MM.1S (cell line): Measurements from ENCODE around the gene TRPM8.

Experiments used
- EZH2phosphoT487 ChIP-seq: fragments of 300-600 bp; sonication (generic); IDR thresholded peaks from 2 replicates; pipeline ENCODE4 v1.6.1; 2018; ENCODE audit warnings: antibody characterized with exemption, low read length
- TF ChIP-seq, protein P1 (sequence below): fragments of 300-600 bp; sonication (generic); IDR thresholded peaks from 2 replicates; pipeline ENCODE4 v1.5.1; 2016; ENCODE audit warnings: antibody characterized with exemption, low read length, mixed read lengths

GRCh38 chr2:233967164-233967563 is 50.0 kb downstream of the TRPM8 start:
- TF ChIP-seq, protein P1, sequence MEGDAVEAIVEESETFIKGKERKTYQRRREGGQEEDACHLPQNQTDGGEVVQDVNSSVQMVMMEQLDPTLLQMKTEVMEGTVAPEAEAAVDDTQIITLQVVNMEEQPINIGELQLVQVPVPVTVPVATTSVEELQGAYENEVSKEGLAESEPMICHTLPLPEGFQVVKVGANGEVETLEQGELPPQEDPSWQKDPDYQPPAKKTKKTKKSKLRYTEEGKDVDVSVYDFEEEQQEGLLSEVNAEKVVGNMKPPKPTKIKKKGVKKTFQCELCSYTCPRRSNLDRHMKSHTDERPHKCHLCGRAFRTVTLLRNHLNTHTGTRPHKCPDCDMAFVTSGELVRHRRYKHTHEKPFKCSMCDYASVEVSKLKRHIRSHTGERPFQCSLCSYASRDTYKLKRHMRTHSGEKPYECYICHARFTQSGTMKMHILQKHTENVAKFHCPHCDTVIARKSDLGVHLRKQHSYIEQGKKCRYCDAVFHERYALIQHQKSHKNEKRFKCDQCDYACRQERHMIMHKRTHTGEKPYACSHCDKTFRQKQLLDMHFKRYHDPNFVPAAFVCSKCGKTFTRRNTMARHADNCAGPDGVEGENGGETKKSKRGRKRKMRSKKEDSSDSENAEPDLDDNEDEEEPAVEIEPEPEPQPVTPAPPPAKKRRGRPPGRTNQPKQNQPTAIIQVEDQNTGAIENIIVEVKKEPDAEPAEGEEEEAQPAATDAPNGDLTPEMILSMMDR, result no peak
- TF ChIP-seq EZH2phosphoT487, result no peak
